Lower lobe of right lung (tissue), 2 donors: ENCODE data around the gene BOC. TPM values are rescaled to one million over a fixed set of nuclear protein-coding genes. Genes with fewer than 3 reads are reported as not detected.
A peak's percentile ranks its signal among the peaks of the same experiment; 100 is the strongest.

Source experiments
- ATAC-seq, 2 donors: fragments of 200-7000 bp; cut with Tn5 transposase; one replicate each; pipeline ENCODE4 v1.9.1; 2020 to 2022; ENCODE audit warnings: mild to moderate bottlenecking in 2 of 2, moderate library complexity in 2 of 2
- DNase-seq: peaks from one replicate; pipeline ENCODE4 v3.0.0-alpha.2; 2020
- H3K27ac ChIP-seq: fragments of 200-600 bp; one replicate; pipeline ENCODE4 v1.8.0; 2022
- H3K27me3 ChIP-seq: fragments of 200-600 bp; one replicate; pipeline ENCODE4 v1.8.0; 2022; ENCODE audit warnings: low read depth
- H3K36me3 ChIP-seq: fragments of 200-600 bp; one replicate; pipeline ENCODE4 v1.8.0; 2022; ENCODE audit warnings: mild to moderate bottlenecking
- H3K4me1 ChIP-seq: fragments of 200-600 bp; one replicate; pipeline ENCODE4 v1.8.0; 2022
- H3K4me3 ChIP-seq: fragments of 200-600 bp; one replicate; pipeline ENCODE4 v1.8.0; 2022; ENCODE audit warnings: mild to moderate bottlenecking
- H3K9me3 ChIP-seq: fragments of 200-600 bp; one replicate; pipeline ENCODE4 v1.8.0; 2022
- intact Hi-C: fragments of 100-400 bp; cut with DNase I; formaldehyde crosslinking; loops from one replicate; pipeline ENCODE4 v1.11.0; 2022
- total RNA-seq: library from RNA; stranded (reverse); fragmentation: NEBNext Ultra II Directional; extraction: Animal tissue kit (Norgen Biotek cat#: 25700); gene quantifications from one replicate; pipeline ENCODE4 v1.2.1, GENCODE V29; 2021
- TF ChIP-seq, protein P1 (sequence below): fragments of 200-600 bp; IDR thresholded peaks from one replicate; pipeline ENCODE4 v1.8.0; 2022; ENCODE audit warnings: antibody characterized with exemption, mild to moderate bottlenecking
- donor health status: DM: no; HTN: yes; CAD: no; lungs with severe emphysema.

The BOC gene
- total RNA-seq, 1 donor from 2014 or later, result 10.1 TPM

DNA sequence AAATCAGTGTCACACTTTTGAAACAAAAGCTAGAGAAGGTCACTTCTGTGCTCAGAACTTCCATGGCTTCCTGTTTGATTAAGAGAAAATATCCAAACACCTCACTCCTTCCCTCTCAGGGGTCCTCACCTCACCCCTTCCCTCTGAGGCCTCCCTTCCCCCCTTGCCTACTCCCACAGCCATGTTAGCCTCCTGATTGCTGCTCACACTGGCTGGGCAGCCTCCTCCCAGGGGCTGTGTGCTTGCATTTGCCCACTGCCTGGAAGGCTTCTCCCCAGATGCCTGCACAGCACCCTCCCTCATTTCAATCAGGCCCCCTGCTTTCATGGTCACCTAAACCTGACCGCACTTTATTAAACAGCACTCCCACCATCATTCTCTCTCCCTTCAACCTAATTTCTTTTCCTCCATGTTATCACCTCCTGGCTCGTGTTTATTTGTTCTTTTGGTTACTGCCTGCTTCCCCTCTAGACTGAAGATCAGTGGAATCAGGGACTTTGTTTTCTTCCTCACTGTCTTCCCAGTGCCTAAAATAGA is 10.4 kb downstream of the BOC start:
- no peaks in the 10 kb centered on the region for H3K9me3 ChIP-seq
- no peak overlapping the region for H3K27ac ChIP-seq
- no peaks in the 10 kb centered on the region for H3K27me3 ChIP-seq
- DNase-seq (no peak), ATAC-seq (no peak)
- peaks cover 7% of the 10 kb centered on the region for H3K4me1 ChIP-seq
- intact Hi-C loops, result no loop called here
- no peaks in the 10 kb centered on the region for H3K36me3 ChIP-seq
- no peak overlapping the region for H3K4me3 ChIP-seq
- TF ChIP-seq, protein P1, sequence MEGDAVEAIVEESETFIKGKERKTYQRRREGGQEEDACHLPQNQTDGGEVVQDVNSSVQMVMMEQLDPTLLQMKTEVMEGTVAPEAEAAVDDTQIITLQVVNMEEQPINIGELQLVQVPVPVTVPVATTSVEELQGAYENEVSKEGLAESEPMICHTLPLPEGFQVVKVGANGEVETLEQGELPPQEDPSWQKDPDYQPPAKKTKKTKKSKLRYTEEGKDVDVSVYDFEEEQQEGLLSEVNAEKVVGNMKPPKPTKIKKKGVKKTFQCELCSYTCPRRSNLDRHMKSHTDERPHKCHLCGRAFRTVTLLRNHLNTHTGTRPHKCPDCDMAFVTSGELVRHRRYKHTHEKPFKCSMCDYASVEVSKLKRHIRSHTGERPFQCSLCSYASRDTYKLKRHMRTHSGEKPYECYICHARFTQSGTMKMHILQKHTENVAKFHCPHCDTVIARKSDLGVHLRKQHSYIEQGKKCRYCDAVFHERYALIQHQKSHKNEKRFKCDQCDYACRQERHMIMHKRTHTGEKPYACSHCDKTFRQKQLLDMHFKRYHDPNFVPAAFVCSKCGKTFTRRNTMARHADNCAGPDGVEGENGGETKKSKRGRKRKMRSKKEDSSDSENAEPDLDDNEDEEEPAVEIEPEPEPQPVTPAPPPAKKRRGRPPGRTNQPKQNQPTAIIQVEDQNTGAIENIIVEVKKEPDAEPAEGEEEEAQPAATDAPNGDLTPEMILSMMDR, result no peak

GRCh38 chr3:113222451-113223086 is 11.2 kb downstream of the BOC start:
- Histone ChIP-seq H3K27ac (no peak overlapping the region), H3K27me3 (no peaks in the 10 kb centered on the region), H3K9me3 (no peaks in the 10 kb centered on the region), H3K36me3 (no peaks in the 10 kb centered on the region), H3K4me3 (no peak overlapping the region), H3K4me1 (peaks cover 7% of the 10 kb centered on the region)
- no peak for DNase-seq
- intact Hi-C loops, result no loop called here
- ATAC-seq, result no peak
- TF ChIP-seq, protein P1, result no peak

DNA sequence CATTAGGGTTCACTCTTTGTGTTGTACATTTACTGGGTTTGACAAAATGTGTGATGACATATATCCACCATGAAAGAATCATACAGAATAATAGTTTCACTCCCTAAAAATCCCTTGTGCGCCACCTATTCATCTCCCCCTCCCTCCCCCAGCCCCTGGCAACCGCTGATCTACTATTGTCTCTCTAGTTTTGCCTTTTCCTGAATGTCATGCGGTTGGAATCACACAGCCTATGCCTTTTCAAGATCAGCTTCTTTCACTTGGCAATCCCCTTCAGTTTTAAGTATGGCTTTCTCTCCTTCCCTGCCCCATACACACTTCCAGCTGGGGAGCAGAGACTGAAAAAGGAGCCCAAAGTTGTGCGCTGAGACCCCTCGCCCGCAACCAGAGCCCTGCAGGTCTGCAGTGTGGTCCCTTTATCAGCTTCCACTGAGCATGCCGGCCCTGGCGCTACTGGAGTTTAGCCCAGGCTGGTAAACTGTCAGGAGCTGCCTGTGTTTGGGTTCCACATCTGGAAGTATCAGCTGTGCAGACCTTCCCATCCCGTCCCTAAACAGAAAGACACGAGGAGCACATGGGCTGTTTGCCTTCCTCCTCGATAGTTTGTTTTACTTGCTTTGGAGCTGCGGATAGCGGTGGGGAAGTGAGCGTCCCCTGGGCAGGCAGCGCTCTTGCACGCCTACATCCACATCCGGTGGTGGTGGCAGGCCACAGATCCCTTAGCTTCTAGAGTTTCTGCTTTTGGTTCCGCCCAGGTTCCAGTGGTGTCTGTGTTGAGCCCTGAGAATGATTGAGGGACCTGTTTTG is 12.3 kb downstream of the BOC start:
- ATAC-seq (peak in 1 of 2 donors; percentile 64), DNase-seq (peak; percentile 54)
- Histone ChIP-seq H3K4me3 (no peak overlapping the region), H3K9me3 (no peaks in the 10 kb centered on the region), H3K27ac (no peak overlapping the region), H3K36me3 (no peaks in the 10 kb centered on the region), H3K4me1 (peaks cover 7% of the 10 kb centered on the region), H3K27me3 (no peaks in the 10 kb centered on the region)
- TF ChIP-seq, protein P1, result no peak
- intact Hi-C loops, result no loop called here

DNA sequence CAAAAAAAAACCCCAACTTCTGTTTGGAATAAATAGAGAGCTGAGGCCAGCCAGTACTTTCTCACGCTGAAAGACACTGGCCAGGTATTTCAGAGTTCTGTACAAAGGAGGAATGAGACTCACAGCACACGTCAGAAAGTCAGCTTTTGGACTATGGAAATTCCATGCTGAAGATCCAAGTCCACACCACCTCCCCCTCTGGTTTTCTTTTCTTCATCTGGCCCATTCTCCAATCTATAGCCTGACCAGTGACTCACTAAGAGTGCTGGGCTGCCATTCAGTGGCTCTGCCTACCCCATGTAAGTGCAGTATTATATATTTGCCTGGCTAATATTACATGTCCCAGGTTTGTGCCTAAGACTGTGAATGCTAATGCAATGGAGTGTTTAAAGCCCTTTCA is 13.9 kb downstream of the BOC start:
- TF ChIP-seq, protein P1, result no peak
- Histone ChIP-seq H3K27me3 (no peaks in the 10 kb centered on the region), H3K9me3 (no peaks in the 10 kb centered on the region), H3K4me3 (no peak overlapping the region), H3K27ac (no peak overlapping the region), H3K36me3 (no peaks in the 10 kb centered on the region), H3K4me1 (peaks cover 7% of the 10 kb centered on the region)
- intact Hi-C loops, result no loop called here
- no peak for DNase-seq
- ATAC-seq, result no peak

- Histone ChIP-seq H3K4me1 (peaks cover 7% of the 10 kb centered on the region), H3K4me3 (no peak overlapping the region), H3K36me3 (no peaks in the 10 kb centered on the region), H3K27ac (no peak overlapping the region), H3K9me3 (no peaks in the 10 kb centered on the region), H3K27me3 (no peaks in the 10 kb centered on the region)
- ATAC-seq (no peak), DNase-seq (no peak)
- TF ChIP-seq, protein P1, result no peak
- intact Hi-C loops, result no loop called here
These were observed 15.1 kb downstream of the BOC start for GRCh38 chr3:113226491-113226890.
